GM06990 (cell line): ENCODE measurements around the gene MTX1.
"Not testable (repeated sequence)": the region's sequence is repeated elsewhere in the genome, so short reads cannot be mapped to it uniquely, and the experiment has no call there.

Source experiments
- DNase-seq: peaks from one replicate; pipeline ENCODE4 v3.0.0-alpha.2; 2011; ENCODE audit not compliant: insufficient read length; ENCODE audit errors: extremely low read depth
- H3K27me3 ChIP-seq: replicated peaks from 2 replicates; pipeline ENCODE4 v1.6.0; 2011; ENCODE audit warnings: low read length; ENCODE audit not compliant: control insufficient read depth, insufficient read depth
- H3K36me3 ChIP-seq: 2 replicates; pipeline ENCODE4 v1.5.1; 2011; ENCODE audit warnings: low read length; ENCODE audit not compliant: control insufficient read depth, insufficient read depth
- H3K4me3 ChIP-seq: replicated peaks from 2 replicates; pipeline ENCODE4 v1.5.1; 2011; ENCODE audit warnings: low read depth, mild to moderate bottlenecking, control low read depth, low read length
- TF ChIP-seq, protein P1 (sequence below): IDR thresholded peaks from 2 replicates; pipeline ENCODE4 v1.5.1; 2011; ENCODE audit warnings: low read length, control low read depth, mild to moderate bottlenecking, inconsistent platforms; ENCODE audit not compliant: insufficient read depth, poor library complexity, severe bottlenecking

MTX1 gene

DNA sequence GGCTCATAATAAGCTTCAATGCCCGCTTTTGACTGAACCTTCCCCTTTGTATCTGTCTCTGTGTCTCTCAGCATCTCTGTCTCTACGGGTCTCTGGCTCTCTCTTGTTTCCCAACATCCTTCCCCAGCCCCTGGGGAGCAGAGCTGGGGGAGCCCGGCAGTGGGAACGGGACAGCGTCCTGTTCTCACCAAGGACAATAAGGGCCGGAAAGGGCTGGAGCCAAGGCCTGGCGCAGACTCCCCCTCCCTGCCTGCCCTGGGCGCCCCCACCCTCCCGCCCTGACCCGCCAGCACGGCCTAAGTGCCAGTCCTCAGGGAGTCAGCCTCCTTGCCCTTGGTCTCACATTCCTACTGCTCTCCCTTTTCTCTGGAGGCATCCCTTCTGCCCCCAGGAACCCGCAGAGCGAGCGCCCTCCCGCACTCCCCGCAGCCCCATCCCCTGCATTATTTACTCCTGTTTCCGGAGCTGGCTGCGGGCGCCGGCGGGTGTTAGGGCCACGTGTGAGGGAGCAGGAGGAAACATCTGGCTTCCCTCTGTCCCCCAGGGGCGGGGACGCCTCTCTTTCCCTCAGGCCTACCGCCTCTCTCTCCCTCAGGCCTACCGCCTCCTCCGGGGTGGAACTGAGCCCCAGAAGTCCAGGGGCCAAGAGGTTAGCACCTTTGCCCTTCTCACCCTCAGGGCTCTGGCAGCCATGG is 41.9 kb upstream of the MTX1 start:
- H3K36me3 ChIP-seq, result peaks cover 5% of the 10 kb centered on the region
- no peak for DNase-seq
- H3K4me3 ChIP-seq, result no peak overlapping the region
- H3K27me3 ChIP-seq, result no peaks in the 10 kb centered on the region
- TF ChIP-seq, protein P1, sequence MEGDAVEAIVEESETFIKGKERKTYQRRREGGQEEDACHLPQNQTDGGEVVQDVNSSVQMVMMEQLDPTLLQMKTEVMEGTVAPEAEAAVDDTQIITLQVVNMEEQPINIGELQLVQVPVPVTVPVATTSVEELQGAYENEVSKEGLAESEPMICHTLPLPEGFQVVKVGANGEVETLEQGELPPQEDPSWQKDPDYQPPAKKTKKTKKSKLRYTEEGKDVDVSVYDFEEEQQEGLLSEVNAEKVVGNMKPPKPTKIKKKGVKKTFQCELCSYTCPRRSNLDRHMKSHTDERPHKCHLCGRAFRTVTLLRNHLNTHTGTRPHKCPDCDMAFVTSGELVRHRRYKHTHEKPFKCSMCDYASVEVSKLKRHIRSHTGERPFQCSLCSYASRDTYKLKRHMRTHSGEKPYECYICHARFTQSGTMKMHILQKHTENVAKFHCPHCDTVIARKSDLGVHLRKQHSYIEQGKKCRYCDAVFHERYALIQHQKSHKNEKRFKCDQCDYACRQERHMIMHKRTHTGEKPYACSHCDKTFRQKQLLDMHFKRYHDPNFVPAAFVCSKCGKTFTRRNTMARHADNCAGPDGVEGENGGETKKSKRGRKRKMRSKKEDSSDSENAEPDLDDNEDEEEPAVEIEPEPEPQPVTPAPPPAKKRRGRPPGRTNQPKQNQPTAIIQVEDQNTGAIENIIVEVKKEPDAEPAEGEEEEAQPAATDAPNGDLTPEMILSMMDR, result no peak

DNA sequence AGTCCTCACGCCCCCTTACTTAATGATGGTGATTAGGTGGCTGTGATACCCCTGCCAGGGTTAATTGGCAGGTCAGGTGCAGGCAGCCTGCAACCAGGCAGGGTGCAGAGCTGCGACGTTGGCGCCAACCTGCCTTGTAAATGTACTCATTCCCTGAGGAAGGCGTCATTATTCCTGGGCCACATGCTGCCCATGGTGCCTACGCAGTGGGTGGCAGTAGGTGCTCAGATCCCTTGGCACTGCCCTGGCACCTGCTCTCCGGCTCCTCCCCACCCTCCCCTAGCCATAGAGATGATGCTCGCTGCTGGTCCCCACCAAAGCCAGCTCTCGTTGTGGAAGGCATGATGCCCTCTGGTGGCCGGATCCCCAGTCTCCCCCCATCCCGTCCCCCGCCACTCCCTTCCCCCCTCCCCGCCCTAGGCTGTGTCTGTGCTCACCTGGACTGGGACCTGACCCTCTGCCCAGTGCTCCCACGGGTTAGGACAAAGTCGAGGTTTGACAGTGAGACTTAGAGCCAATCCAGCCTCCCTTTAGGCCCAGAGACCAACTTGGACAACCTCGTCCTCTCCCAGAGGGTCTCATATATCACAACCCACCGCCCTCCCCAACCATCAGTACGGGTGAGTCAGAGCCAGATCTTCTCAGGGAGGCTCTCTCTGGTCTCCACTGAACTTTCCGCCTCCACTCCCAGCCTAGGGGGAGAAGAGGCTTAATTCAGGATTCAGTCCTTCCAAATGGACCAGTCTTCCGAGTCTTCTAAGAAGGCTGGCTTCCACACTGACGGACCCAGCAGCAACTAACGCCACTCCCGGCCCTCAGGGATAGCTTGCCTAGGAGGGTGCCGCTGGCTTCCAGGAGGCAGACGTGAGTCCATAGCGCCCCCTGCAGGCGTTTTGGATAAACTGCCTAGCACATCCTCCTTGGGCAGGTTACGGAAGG is 41.1 kb upstream of the MTX1 start:
- TF ChIP-seq, protein P1, result peak; percentile 87
- Histone ChIP-seq H3K4me3 (no peak overlapping the region), H3K27me3 (no peaks in the 10 kb centered on the region), H3K36me3 (peaks cover 5% of the 10 kb centered on the region)
- DNase-seq, result peak; percentile 62

DNA sequence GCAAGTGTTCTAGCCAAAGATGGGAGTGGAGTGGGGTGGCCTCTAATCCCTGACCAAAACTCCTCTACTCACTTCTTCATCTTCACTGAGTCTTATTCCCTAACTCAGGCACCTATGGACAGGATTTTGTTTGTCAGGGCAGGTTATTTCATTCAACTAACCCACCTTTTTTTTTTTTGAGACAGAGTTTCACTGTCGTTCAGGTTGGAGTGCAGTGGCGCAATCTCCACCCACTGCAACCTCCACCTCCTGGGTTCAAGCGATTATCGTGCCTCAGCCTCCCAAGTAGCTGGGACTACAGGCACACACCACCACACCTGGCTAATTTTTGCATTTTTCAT is 40.4 kb upstream of the MTX1 start:
- not testable (repeated sequence) for H3K36me3 ChIP-seq, H3K27me3 ChIP-seq, H3K4me3 ChIP-seq, DNase-seq

DNA sequence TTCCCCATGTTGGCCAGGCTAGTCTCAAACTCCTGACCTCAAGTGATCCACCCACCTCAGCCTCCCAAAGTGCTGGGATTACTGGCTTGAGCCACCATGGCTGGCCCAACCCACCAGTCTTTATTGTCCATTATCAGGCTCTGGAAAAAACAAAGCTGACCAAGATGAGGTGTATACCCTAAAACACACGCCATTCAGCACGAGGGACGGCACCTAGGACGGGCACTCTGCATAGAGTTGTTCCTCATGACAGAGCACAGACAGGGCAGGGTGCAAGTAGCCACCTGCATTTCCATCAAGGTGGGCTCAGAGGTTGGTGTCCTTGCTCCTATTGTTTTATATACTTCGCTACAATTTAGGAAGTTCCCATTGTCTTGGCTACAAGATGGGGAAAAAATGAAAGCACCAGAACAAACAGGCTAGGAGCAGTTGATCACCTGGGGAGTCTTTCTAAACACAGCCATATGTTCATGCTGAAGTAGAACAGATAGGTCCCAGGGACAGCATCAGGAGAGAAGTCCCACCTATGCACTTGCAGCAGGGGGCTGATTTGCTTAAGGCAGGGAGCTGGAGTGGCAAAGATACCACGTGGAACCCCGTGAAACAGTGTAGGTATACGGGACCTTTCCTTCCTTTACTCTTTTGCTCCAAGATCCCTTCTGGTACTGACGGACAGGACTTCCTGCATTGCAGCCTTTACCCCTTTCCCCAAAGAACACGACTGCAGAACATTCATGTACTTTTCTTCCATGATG is 39.9 kb upstream of the MTX1 start:
- Histone ChIP-seq H3K36me3 (peaks cover 5% of the 10 kb centered on the region), H3K27me3 (no peaks in the 10 kb centered on the region), H3K4me3 (no peak overlapping the region)
- DNase-seq, result no peak
- TF ChIP-seq, protein P1, result no peak

DNA sequence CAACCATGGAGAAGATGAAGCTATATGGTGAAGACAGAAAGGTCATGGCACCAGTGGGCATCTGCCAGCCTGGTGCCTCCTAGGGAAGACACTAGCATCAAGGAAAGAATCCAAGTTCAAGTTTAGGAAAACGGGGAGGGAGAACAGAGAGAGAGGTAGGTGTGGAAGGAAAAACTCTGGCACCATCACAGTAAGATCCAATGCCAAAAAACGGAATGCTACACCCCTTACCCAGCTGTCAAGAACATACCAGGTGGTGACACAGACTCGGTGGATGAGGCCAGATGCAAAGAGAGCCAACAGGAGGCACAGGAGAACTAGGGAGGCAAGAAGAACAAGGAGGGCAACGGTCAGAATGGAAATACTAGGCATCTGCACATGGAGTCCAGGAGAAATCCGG is 39.0 kb upstream of the MTX1 start:
- TF ChIP-seq, protein P1, result no peak
- Histone ChIP-seq H3K36me3 (peaks cover 5% of the 10 kb centered on the region), H3K4me3 (no peak overlapping the region), H3K27me3 (no peaks in the 10 kb centered on the region)
- DNase-seq, result no peak

DNA sequence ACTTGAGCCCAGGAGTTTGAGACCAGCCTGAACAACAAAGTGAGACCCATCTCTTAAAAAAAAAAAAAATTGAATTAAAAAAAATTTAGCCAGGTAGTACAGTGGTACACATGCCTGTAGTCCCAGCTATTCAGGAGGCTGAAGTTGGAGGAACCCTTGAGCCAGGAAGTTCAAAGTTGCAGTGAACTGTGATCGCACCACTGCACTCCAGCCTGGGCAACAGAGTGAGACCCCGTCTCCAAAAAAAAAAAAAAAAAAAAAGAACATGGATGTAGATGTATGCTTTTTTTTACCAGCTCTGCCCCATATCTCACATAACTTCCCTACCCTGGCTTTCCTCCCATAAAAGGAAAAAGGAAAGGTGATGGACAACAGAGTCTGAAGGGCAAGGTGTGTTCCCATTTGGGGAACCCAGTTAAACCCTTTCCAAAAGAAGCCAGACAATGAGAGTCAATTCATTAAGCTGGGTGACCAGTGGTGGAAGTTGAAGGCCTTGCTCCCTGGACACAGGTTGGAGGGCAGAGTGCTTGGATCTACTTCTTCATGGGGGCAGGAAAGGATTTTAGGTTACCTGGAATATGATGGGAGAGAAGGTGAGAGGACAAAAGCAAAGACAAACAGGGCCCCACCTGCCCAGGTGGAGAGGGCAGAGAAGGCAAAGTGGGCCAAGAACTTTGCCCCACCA is 38.3 kb upstream of the MTX1 start:
- TF ChIP-seq, protein P1, result no peak
- Histone ChIP-seq H3K36me3 (peaks cover 5% of the 10 kb centered on the region), H3K4me3 (no peak overlapping the region), H3K27me3 (no peaks in the 10 kb centered on the region)
- no peak for DNase-seq
